BJ (cell line): Measurements from ENCODE around the gene ZER1. TPM values are rescaled to one million over a fixed set of nuclear protein-coding genes. Genes with fewer than 3 reads are reported as not detected.

Experiments
- CTCF ChIA-PET: fragments of 350-600 bp; formaldehyde crosslinking; extraction: SDS; loops from one replicate; lab custom pipeline; 2021; ENCODE audit warnings: antibody characterized with exemption, inconsistent platforms; lab: Yijun Ruan, JAX
- POLR2A ChIA-PET: fragments of 300-600 bp; sonication (Branson Sonifier 250); formaldehyde crosslinking; extraction: SDS; loops from one replicate; lab custom pipeline; 2021; ENCODE audit warnings: antibody characterized with exemption; lab: Charles Lee
- DNase-seq: peaks from one replicate; pipeline ENCODE4 v3.0.0-alpha.2; 2011; ENCODE audit warnings: low read depth
- H3K27me3 ChIP-seq: 2 replicates; pipeline ENCODE4 v1.6.0; 2011; ENCODE audit warnings: low read length; ENCODE audit not compliant: control insufficient read depth, insufficient read depth
- H3K36me3 ChIP-seq: 2 replicates; pipeline ENCODE4 v1.5.1; 2011; ENCODE audit warnings: low read length; ENCODE audit not compliant: control insufficient read depth, insufficient read depth
- H3K4me3 ChIP-seq: 2 replicates; pipeline ENCODE4 v1.5.1; 2011; ENCODE audit warnings: low read depth, mild to moderate bottlenecking, control low read depth, low read length
- CTCF ChIP-seq: IDR thresholded peaks from 2 replicates; pipeline ENCODE4 v1.5.1; 2011; ENCODE audit warnings: low read depth, mild to moderate bottlenecking, control low read depth, inconsistent platforms, low read length, moderate library complexity; ENCODE audit not compliant: insufficient read depth
- polyA plus RNA-seq: library from polyadenylated mRNA; depleted of rRNA; stranded (reverse); fragments of >200 nt; gene quantifications from 2 replicates; pipeline ENCODE4 v1.2.3, GENCODE V29; 2011

Gene ZER1
- polyA plus RNA-seq, 1 experiment, result 64.5 TPM

GRCh38 chr9:128750926-128751595 is 20.7 kb downstream of the ZER1 start:
- Histone ChIP-seq H3K4me3 (no peak overlapping the region), H3K36me3 (peaks cover 26% of the 10 kb centered on the region), H3K27me3 (no peaks in the 10 kb centered on the region)
- POLR2A ChIA-PET, result no interaction called here
- no peak for TF ChIP-seq CTCF
- DNase-seq, result no peak
- CTCF ChIA-PET, result interaction anchor here (0.8 to 2.8 kb wide), 2 partner anchors 12 to 18 kb away, joined by 4 to 8 read pairs; no protein-coding TSS in a partner anchor

GRCh38 chr9:128747241-128747640 is 24.5 kb downstream of the ZER1 start:
- no peak for TF ChIP-seq CTCF
- DNase-seq, result no peak
- Histone ChIP-seq H3K27me3 (no peaks in the 10 kb centered on the region), H3K36me3 (peaks cover 14% of the 10 kb centered on the region), H3K4me3 (no peak overlapping the region)
- ChIA-PET CTCF (interaction anchor here (1.9 kb wide), 1 partner anchor 13 kb away, joined by 5 read pairs; no protein-coding TSS in a partner anchor), POLR2A (no interaction called here)

GRCh38 chr9:128743421-128743820 is 28.3 kb downstream of the ZER1 start:
- Histone ChIP-seq H3K4me3 (no peak overlapping the region), H3K27me3 (no peaks in the 10 kb centered on the region), H3K36me3 (peaks cover 13% of the 10 kb centered on the region)
- DNase-seq, result no peak
- no peak for TF ChIP-seq CTCF
- CTCF ChIA-PET, result interaction anchor here (1.3 kb wide), 2 partner anchors 10 to 17 kb away, joined by 3 to 6 read pairs; no protein-coding TSS in a partner anchor
- POLR2A ChIA-PET, result interaction anchor here (0.7 kb wide), 1 partner anchor 108 kb away, joined by 10 read pairs; no protein-coding TSS in a partner anchor

- POLR2A ChIA-PET, result no interaction called here
- Histone ChIP-seq H3K36me3 (peaks cover 13% of the 10 kb centered on the region), H3K27me3 (no peaks in the 10 kb centered on the region), H3K4me3 (no peak overlapping the region)
- CTCF ChIA-PET, result interaction anchor here (0.6 to 1.5 kb wide), 4 partner anchors 9 to 888 kb away, joined by 3 to 6 read pairs (median 4); partner anchors contain the start of gene PKN3
- TF ChIP-seq CTCF, result no peak
- no peak for DNase-seq
Measured at GRCh38 chr9:128742401-128742800, 29.3 kb downstream of the ZER1 start.

GRCh38 chr9:128735373-128735772 is 36.4 kb downstream of the ZER1 start:
- no peaks in the 10 kb centered on the region for H3K27me3 ChIP-seq
- no peak for DNase-seq
- TF ChIP-seq CTCF, result no peak
- H3K4me3 ChIP-seq, result no peak overlapping the region
- ChIA-PET POLR2A (no interaction called here), CTCF (interaction anchor here (0.9 to 1.9 kb wide), 3 partner anchors 12 to 36 kb away, joined by 3 to 5 read pairs (median 4); no protein-coding TSS in a partner anchor)
- H3K36me3 ChIP-seq, result peaks cover 16% of the 10 kb centered on the region
